Mammary epithelial cell (primary cell): ENCODE measurements around the gene HPDL.

ENCODE experiments used
- CTCF ChIP-seq, 2 donors: IDR thresholded peaks in 1 of 2; conservative IDR thresholded peaks in 1 of 2; 2 replicates each; pipeline ENCODE4 v1.5.1; 2011 to 2012; ENCODE audit warnings: inconsistent platforms in 2 of 2, low read length in 2 of 2, mild to moderate bottlenecking in 2 of 2, control low read depth in 1 of 2, low read depth in 1 of 2; ENCODE audit not compliant: insufficient read depth in 1 of 2; ENCODE audit errors: extremely low read depth in 1 of 2
- EZH2 ChIP-seq: IDR thresholded peaks from 2 replicates; pipeline ENCODE4 v1.6.1; 2012; ENCODE audit warnings: low read length, inconsistent platforms, borderline replicate concordance

- TF ChIP-seq CTCF (conservative IDR thresholded peaks at IDR 0.05 in 1 of 2, IDR thresholded peaks at IDR 0.05 in 1 of 2; ENCODE audit: extremely low read depth in 1 of 2, insufficient read depth in 1 of 2, low read depth in 1 of 2, low read length in 2 of 2), result no peak
- no peak for TF ChIP-seq EZH2
Measured at GRCh38 chr1:45317166-45317565, 9.5 kb upstream of the HPDL start.
